Measurements from ENCODE around the gene SCAF8.

SCAF8 gene

GRCh38 chr6:154719433-154719832 is 13.8 kb upstream of the SCAF8 start:
- H3K4me3 ChIP-seq (ENCODE audit: low read depth, low read length): no peak overlapping the region
- in situ Hi-C loops (cut with HindIII; ENCODE audit: low sequenced_read_pairs): no loop called here
- TF ChIP-seq, protein P1, sequence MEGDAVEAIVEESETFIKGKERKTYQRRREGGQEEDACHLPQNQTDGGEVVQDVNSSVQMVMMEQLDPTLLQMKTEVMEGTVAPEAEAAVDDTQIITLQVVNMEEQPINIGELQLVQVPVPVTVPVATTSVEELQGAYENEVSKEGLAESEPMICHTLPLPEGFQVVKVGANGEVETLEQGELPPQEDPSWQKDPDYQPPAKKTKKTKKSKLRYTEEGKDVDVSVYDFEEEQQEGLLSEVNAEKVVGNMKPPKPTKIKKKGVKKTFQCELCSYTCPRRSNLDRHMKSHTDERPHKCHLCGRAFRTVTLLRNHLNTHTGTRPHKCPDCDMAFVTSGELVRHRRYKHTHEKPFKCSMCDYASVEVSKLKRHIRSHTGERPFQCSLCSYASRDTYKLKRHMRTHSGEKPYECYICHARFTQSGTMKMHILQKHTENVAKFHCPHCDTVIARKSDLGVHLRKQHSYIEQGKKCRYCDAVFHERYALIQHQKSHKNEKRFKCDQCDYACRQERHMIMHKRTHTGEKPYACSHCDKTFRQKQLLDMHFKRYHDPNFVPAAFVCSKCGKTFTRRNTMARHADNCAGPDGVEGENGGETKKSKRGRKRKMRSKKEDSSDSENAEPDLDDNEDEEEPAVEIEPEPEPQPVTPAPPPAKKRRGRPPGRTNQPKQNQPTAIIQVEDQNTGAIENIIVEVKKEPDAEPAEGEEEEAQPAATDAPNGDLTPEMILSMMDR (IDR thresholded peaks at IDR 0.05; ENCODE audit: low read depth, low read length): no peak
- DNase-seq (ENCODE audit: low read depth, low spot score): no peak

DNA sequence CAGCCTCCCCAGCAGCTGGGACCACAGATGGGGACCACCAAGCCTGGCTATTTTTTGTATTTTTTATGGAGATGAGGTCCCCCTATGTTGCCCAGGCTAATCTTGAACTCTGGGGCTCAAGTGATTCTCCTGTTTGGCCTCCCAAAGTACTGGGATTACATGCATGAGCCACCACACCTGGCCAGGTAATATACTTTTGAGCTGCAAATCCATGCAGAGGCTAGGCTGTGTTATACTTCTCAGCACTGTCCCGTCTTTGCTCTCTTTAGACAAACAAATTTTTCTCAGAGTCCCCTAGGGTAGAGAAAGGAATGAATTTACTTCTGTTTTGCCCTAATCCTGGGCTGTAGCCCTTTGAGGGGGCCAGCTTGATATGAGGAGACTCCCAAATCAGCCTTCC is 13.4 kb upstream of the SCAF8 start:
- no peak overlapping the region for H3K4me3 ChIP-seq (ENCODE audit: low read depth, low read length)
- in situ Hi-C loops (cut with HindIII; ENCODE audit: low sequenced_read_pairs): no loop called here
- TF ChIP-seq, protein P1 (IDR thresholded peaks at IDR 0.05; ENCODE audit: low read depth, low read length): no peak
- DNase-seq (ENCODE audit: low read depth, low spot score): no peak

DNA sequence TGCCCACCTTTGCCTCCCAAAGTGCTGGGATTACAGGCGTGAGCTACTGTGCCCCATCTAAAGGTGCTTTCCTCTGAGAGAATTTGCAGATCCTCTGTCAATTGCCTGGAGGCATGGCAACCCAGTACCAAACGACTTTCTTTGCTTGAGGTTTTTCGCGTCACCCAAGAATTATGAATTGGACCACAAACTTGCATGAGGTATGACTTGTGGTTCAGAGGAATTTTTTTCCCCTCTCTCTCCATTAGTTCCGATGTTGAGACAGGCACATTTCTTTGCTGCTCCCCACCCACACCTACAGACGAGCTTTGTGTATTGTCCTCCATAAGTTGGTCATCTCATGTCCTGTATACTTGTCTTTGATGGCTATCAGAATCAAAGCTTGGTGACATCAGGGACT is 11.8 kb upstream of the SCAF8 start:
- peak; percentile 88 for DNase-seq (ENCODE audit: low read depth, low spot score)
- in situ Hi-C loops (cut with HindIII; ENCODE audit: low sequenced_read_pairs): no loop called here
- TF ChIP-seq, protein P1 (IDR thresholded peaks at IDR 0.05; ENCODE audit: low read depth, low read length): no peak
- no peak overlapping the region for H3K4me3 ChIP-seq (ENCODE audit: low read depth, low read length)

GRCh38 chr6:154726887-154727286 is 6.3 kb upstream of the SCAF8 start:
- no peak overlapping the region for H3K4me3 ChIP-seq (ENCODE audit: low read depth, low read length)
- in situ Hi-C loops (cut with HindIII; ENCODE audit: low sequenced_read_pairs): no loop called here
- TF ChIP-seq, protein P1 (IDR thresholded peaks at IDR 0.05; ENCODE audit: low read depth, low read length): no peak
- DNase-seq (ENCODE audit: low read depth, low spot score): no peak

- TF ChIP-seq, protein P1 (IDR thresholded peaks at IDR 0.05; ENCODE audit: low read depth, low read length): no peak
- H3K4me3 ChIP-seq (ENCODE audit: low read depth, low read length): no peak overlapping the region
- DNase-seq (ENCODE audit: low read depth, low spot score): no peak
- in situ Hi-C loops (cut with HindIII; ENCODE audit: low sequenced_read_pairs): no loop called here
Observed at GRCh38 chr6:154731296-154732218, 1.7 kb upstream of the SCAF8 start.

- peak; percentile 75 for DNase-seq (ENCODE audit: low read depth, low spot score)
- TF ChIP-seq, protein P1 (IDR thresholded peaks at IDR 0.05; ENCODE audit: low read depth, low read length): no peak
- in situ Hi-C loops (cut with HindIII; ENCODE audit: low sequenced_read_pairs): no loop called here
- H3K4me3 ChIP-seq (ENCODE audit: low read depth, low read length): peak overlapping the region; percentile 61
Observed at GRCh38 chr6:154732538-154733182, 556 bp upstream of the SCAF8 start.

Data from astrocyte of the spinal cord (primary cell).